T-helper 1 cell treated with Interleukin-12 subunit alpha and Interleukin-12 subunit beta and Interleukin-4 antibody, amounts not matched to agents 30 ng/mL and 1 ng/mL, for 36 hours (primary cell): ENCODE measurements around the gene CORO7. TPM values are rescaled to one million over a fixed set of nuclear protein-coding genes. Genes with fewer than 3 reads are reported as not detected.

Source experiments
- intact Hi-C: fragments of 100-400 bp; cut with micrococcal nuclease; formaldehyde crosslinking; loops from one replicate; pipeline ENCODE4 v1.15.1; 2024
- total RNA-seq: library from RNA; stranded (reverse); gene quantifications from 2 replicates; pipeline ENCODE4 v1.2.3, GENCODE V29; 2022

The CORO7 gene
- total RNA-seq, 1 donor from 2014 or later, result 170 TPM

DNA sequence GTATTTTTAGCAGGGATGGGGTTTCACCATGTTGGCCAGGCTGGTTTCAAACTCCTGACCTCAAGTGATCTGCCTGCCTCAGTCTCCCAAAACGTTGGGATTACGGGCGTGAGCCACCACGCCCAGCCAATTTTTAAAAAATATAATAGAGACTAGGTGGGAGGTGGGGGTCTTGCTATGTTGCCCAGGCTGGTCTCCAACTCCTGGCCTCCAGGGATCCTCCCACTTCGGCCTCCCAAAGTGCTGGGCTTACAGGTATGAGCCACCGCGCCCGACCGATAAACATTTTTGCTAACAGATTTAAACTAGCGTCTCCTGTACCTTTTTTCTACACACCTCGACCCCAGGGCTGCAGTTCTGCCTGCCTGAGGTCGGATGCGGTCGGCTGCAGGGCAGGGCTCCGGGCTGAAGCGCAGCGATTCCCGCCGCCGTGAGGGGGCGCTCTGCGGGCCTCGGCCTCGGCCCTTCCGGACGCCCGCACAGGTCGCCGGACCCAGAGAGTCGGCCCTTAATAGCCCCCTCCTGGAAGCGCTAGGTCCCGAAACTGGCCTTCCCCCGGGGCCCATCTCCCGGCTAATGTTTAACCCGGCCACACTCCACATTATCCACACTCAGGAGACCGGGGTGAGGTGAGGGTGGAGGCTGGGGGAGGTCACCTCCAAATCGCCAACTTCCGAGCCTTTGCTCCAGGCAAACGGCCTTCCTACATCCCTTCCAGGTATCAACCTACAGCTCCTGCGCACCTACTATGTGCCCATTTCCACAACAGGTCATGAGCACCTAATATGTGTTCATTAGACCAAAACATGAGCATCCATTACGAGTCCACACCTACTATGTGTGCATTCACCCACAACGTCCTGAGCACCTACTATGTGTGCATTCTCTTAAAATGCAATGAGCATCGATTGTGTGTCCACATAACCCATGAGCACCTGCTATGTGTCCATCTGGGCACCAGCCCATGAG lies 102.5 kb downstream of the CORO7 start:
- intact Hi-C loops, result no loop called here

DNA sequence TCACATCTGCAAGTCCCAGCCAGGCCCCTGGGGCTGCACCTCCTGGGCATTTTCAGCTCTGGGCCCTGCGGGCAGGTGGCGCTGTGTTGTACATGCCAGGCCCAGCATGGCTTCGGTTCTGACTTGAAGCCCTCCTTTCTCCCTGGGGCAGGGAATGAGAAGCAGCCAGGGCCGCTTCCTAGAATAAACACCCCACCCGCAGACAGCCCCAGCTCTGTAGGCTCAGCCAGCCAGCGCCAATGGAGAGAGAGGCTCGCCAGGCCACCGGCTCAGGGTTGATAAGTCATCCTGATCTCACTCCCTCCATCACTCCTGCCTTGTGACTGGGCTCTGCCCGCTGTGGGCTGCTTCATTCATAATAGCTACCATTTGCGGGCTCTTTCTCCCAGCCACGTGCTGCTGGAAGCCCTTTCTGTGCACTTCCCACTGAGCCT lies 106.5 kb downstream of the CORO7 start:
- intact Hi-C loops, result loop anchor here (5.0 kb wide), 4 partner anchors 128 to 1253 kb away; partner anchors contain the start of genes ADCY9, GLYR1 and UBN1

GRCh38 chr16:4309102-4309832 lies 107.1 kb downstream of the CORO7 start:
- intact Hi-C loops, result loop anchor here (5.0 kb wide), 4 partner anchors 127 to 1252 kb away; partner anchors contain the start of genes ADCY9, GLYR1 and UBN1

- intact Hi-C loops, result loop anchor here (1.0 to 5.0 kb wide), 14 partner anchors 8 to 1250 kb away; partner anchors contain the start of genes ADCY9, DNAJA3, GLYR1 and HMOX2
These were observed 109.0 kb downstream of the CORO7 start for GRCh38 chr16:4307215-4308037.

GRCh38 chr16:4306470-4307214 lies 109.8 kb downstream of the CORO7 start:
- intact Hi-C loops, result loop anchor here (1.0 to 5.0 kb wide), 14 partner anchors 9 to 1249 kb away; partner anchors contain the start of genes ADCY9, DNAJA3, GLYR1 and HMOX2

Other genes starting within 250 kb of the CORO7 start
- gene SRL, start 174.5 kb downstream of the CORO7 start, total RNA-seq, result not detected in 2 replicates
- 19.5 and 20.9 TPM in 2 replicates for gene TFAP4, start 143.6 kb downstream of the CORO7 start, total RNA-seq
- gene GLIS2, start 100.5 kb downstream of the CORO7 start, total RNA-seq, result 0.34 and 0.51 TPM in 2 replicates
- 41.1 and 48.6 TPM in 2 replicates for gene PAM16, start 65.3 kb downstream of the CORO7 start, total RNA-seq
- 0.10 TPM in 1 of 2 replicates, not detected in the other for gene VASN, start 44.7 kb downstream of the CORO7 start, total RNA-seq
- gene DNAJA3, start 9.3 kb upstream of the CORO7 start, total RNA-seq, result 59.8 and 63.9 TPM in 2 replicates
- 25.1 and 27.2 TPM in 2 replicates for gene NMRAL1, start 58.0 kb upstream of the CORO7 start, total RNA-seq
- 74.5 and 77.9 TPM in 2 replicates for gene HMOX2, start 59.8 kb upstream of the CORO7 start, total RNA-seq
- 34.9 and 36.9 TPM in 2 replicates for gene CDIP1, start 122.2 kb upstream of the CORO7 start, total RNA-seq
- gene C16orf96, start 139.7 kb upstream of the CORO7 start, total RNA-seq, result 0.07 and 0.15 TPM in 2 replicates
- gene UBALD1, start 198.3 kb upstream of the CORO7 start, total RNA-seq, result 22.0 TPM in 2 replicates
- gene MGRN1, start 208.2 kb upstream of the CORO7 start, total RNA-seq, result 108 and 113 TPM in 2 replicates